K562 (cell line): Measurements from ENCODE around the gene SCFD1. TPM values are rescaled to one million over a fixed set of nuclear protein-coding genes. Genes with fewer than 3 reads are reported as not detected.

Experiments
- ATAC-seq: fragments of 200-7000 bp; cut with Tn5 transposase; 3 replicates; pipeline ENCODE4 v1.9.1; 2020; ENCODE audit warnings: moderate library complexity
- BruUV-seq: library from RNA; stranded (reverse); fragments of 400-500 nt; replicated peaks from 2 replicates; lab custom pipeline; 2021; lab: Mats Ljungman, UMichigan
- CTCF ChIA-PET: fragments of 300-600 bp; formaldehyde crosslinking; extraction: SDS; loops from one replicate; lab custom pipeline; 2021; ENCODE audit warnings: low intra/inter-chr PET ratio; lab: Yijun Ruan, JAX
- POLR2A ChIA-PET: fragments of 300-600, 350-650 bp; sonication (Branson Sonifier 250); formaldehyde crosslinking; extraction: SDS; loops from one replicate; lab custom pipeline; 2021; ENCODE audit warnings: antibody characterized with exemption, inconsistent platforms; lab: Yijun Ruan, JAX
- DNase-seq, 4 experiments: peaks; one replicate each; pipeline versions ENCODE4 v3.0.0 to v3.0.0-alpha.2; 2011 to 2018; ENCODE audit warnings: low spot score in 3 of 4, mixed read lengths in 3 of 4; ENCODE audit errors: extremely low read depth in 1 of 4
- FAIRE-seq: peaks from 2 replicates; lab custom pipeline; 2011; peaks lifted over from hg19 to GRCh38; lab: Jason Lieb, UNC
- H2AFZ ChIP-seq: 2 replicates; pipeline ENCODE4 v1.6.0; 2011; ENCODE audit warnings: low read depth, low read length, control low read depth, inconsistent platforms
- H3K27ac ChIP-seq: fragments of 200-600 bp; 3 replicates; pipeline ENCODE4 v1.8.0; 2011; ENCODE audit warnings: low read depth, mild to moderate bottlenecking, control low read depth, inconsistent platforms, low read length, moderate library complexity, mixed read lengths; ENCODE audit errors: extremely low read depth
- H3K27me3 ChIP-seq, 2 experiments: fragments of 300-600 bp in 1 of 2; 2 replicates in 1 of 2; 3 replicates in 1 of 2; pipeline versions ENCODE4 v1.6.0 to v1.8.0; 2011; ENCODE audit warnings: inconsistent platforms in 2 of 2, low read length in 2 of 2, mild to moderate bottlenecking in 1 of 2, mixed read lengths in 1 of 2, moderate library complexity in 1 of 2; ENCODE audit not compliant: control insufficient read depth in 2 of 2, insufficient read depth in 2 of 2
- H3K36me3 ChIP-seq: fragments of 300-600 bp; 3 replicates; pipeline ENCODE4 v1.8.0; 2011; ENCODE audit warnings: mild to moderate bottlenecking, low read length, inconsistent platforms; ENCODE audit not compliant: control insufficient read depth, insufficient read depth
- H3K4me1 ChIP-seq, 2 experiments: fragments of 200-600 bp in 1 of 2; replicated peaks in 1 of 2; 2 replicates in 1 of 2; 3 replicates in 1 of 2; pipeline versions ENCODE4 v1.5.1 to v1.8.0; 2011; ENCODE audit warnings: inconsistent platforms in 2 of 2, low read length in 2 of 2, mild to moderate bottlenecking in 1 of 2, mixed read lengths in 1 of 2, moderate library complexity in 1 of 2; ENCODE audit not compliant: control insufficient read depth in 2 of 2, insufficient read depth in 2 of 2
- H3K4me2 ChIP-seq: 2 replicates; pipeline ENCODE4 v1.6.1; 2011; ENCODE audit warnings: low read length, control low read depth, inconsistent platforms, mixed read lengths; ENCODE audit not compliant: insufficient read depth
- H3K4me3 ChIP-seq: fragments of 200-600 bp; sonication (generic), shearing (Covaris generic); 2 replicates; pipeline ENCODE4 v1.5.1; 2016; ENCODE audit warnings: control low read depth, inconsistent platforms
- H3K79me2 ChIP-seq: fragments of 200-600 bp; 3 replicates; pipeline ENCODE4 v1.8.0; 2011; ENCODE audit warnings: low read length, inconsistent platforms; ENCODE audit not compliant: control insufficient read depth, insufficient read depth
- H3K9ac ChIP-seq, 2 experiments: 2 replicates each; pipeline versions ENCODE4 v1.6.0 to v1.6.1; 2011; ENCODE audit warnings: low read depth in 2 of 2, low read length in 2 of 2, control low read depth in 1 of 2, inconsistent platforms in 1 of 2, mild to moderate bottlenecking in 1 of 2, mixed read lengths in 1 of 2; ENCODE audit not compliant: insufficient read depth in 1 of 2
- H3K9me1 ChIP-seq: one replicate; pipeline ENCODE4 v1.6.0; 2011; ENCODE audit warnings: inconsistent platforms, mild to moderate bottlenecking, low read length, moderate library complexity; ENCODE audit not compliant: control insufficient read depth, insufficient read depth
- H3K9me3 ChIP-seq: replicated peaks from 2 replicates; pipeline ENCODE4 v1.5.1; 2011; ENCODE audit warnings: low read depth, low read length, inconsistent platforms; ENCODE audit not compliant: control insufficient read depth, insufficient read depth
- H4K20me1 ChIP-seq: replicated peaks from 2 replicates; pipeline ENCODE4 v1.6.1; 2011; ENCODE audit warnings: low read length, inconsistent platforms, mixed read lengths; ENCODE audit not compliant: control insufficient read depth, insufficient read depth
- BCL6 ChIP-seq: fragments of 250-450 bp; sonication (Bioruptor Pico); IDR thresholded peaks from 2 replicates; pipeline ENCODE4 v1.4.0; 2020
- BRF2 ChIP-seq: IDR thresholded peaks from 3 replicates; pipeline ENCODE4 v1.6.1; 2011; ENCODE audit warnings: borderline replicate concordance, mild to moderate bottlenecking; ENCODE audit not compliant: insufficient read length, insufficient read depth
- CTBP1 ChIP-seq: fragments of 450-650 bp; IDR thresholded peaks from 2 replicates; pipeline ENCODE4 v1.6.1; 2016; ENCODE audit warnings: borderline replicate concordance
- CTCFL ChIP-seq: IDR thresholded peaks from 2 replicates; pipeline ENCODE4 v1.6.1; 2011; ENCODE audit warnings: borderline replicate concordance, low read depth, mild to moderate bottlenecking, moderate library complexity, low read length; ENCODE audit not compliant: insufficient read depth, poor library complexity, severe bottlenecking
- CXXC5 ChIP-seq: fragments of 250-450 bp; sonication (Bioruptor Pico); IDR thresholded peaks from 2 replicates; pipeline ENCODE4 v1.8.0; 2022; ENCODE audit warnings: inconsistent platforms, mild to moderate bottlenecking, moderate library complexity
- E2F5 ChIP-seq: sonication (generic); formaldehyde crosslinking; IDR thresholded peaks from 2 replicates; pipeline ENCODE4 v1.8.0; 2022; ENCODE audit warnings: mild to moderate bottlenecking, missing genetic modification reagents
- HCFC1 ChIP-seq: IDR thresholded peaks from 2 replicates; pipeline ENCODE4 v1.6.1; 2012; ENCODE audit warnings: low read depth, low read length, improper control_type of control experiment
- HSF4 ChIP-seq: fragments of 250-450 bp; sonication (Bioruptor Pico); IDR thresholded peaks from 2 replicates; pipeline ENCODE4 v2.1.2; 2022; ENCODE audit warnings: mild to moderate bottlenecking, moderate library complexity, borderline replicate concordance
- JUND ChIP-seq, 2 experiments: IDR thresholded peaks; 2 replicates in 1 of 2; 3 replicates in 1 of 2; pipeline ENCODE4 v1.6.1; 2011; ENCODE audit warnings: borderline replicate concordance in 2 of 2, low read depth in 2 of 2, low read length in 2 of 2, improper control_type of control experiment in 1 of 2, missing biosample characterization in 1 of 2, missing genetic modification characterization in 1 of 2, missing genetic modification reagents in 1 of 2
- POLR3G ChIP-seq: IDR thresholded peaks from 2 replicates; pipeline ENCODE4 v1.6.1; 2011; ENCODE audit not compliant: insufficient read length, insufficient replicate concordance; ENCODE audit errors: extremely low read depth
- ZBTB11 ChIP-seq, 3 experiments: fragments of 200-800 bp in 1 of 3; fragments of 250-450 bp in 1 of 3; fragments of 450-650 bp in 1 of 3; sonication (Bioruptor Pico) in 1 of 3; sonication (Bioruptor generic) in 1 of 3; formaldehyde crosslinking in 1 of 3; IDR thresholded peaks; 2 replicates each; pipeline versions ENCODE4 v1.6.1 to v1.8.0; 2016 to 2022; ENCODE audit warnings: mild to moderate bottlenecking in 2 of 3, missing genetic modification characterization in 2 of 3, missing compliant biosample characterization in 1 of 3, moderate library complexity in 1 of 3
- ZKSCAN1 ChIP-seq: fragments of 150-350 bp; IDR thresholded peaks from 2 replicates; pipeline ENCODE4 v1.6.1; 2016; ENCODE audit warnings: low read depth, low read length
- ZNF431 ChIP-seq: sonication (generic); formaldehyde crosslinking; IDR thresholded peaks from 2 replicates; pipeline ENCODE4 v1.8.0; 2022; ENCODE audit warnings: mild to moderate bottlenecking, missing genetic modification reagents
- ZNF695 ChIP-seq: fragments of 450-650 bp; formaldehyde crosslinking; IDR thresholded peaks from 2 replicates; pipeline ENCODE4 v1.4.0; 2020; ENCODE audit warnings: mild to moderate bottlenecking, moderate library complexity
- WGBS: fragments of 100-300 bp; shearing (Covaris generic); methylation state at CpG from one replicate; pipeline ENCODE4 v1.1.6; 2016; ENCODE audit warnings: low coverage, mixed read lengths; ENCODE audit not compliant: insufficient coverage; ENCODE audit errors: missing lambda C conversion rate; 5-methylcytosine and 5-hydroxymethylcytosine counted together
- in situ Hi-C: fragments of 300-500 bp; cut with MboI; formaldehyde crosslinking; loops from 4 replicates; pipeline ENCODE4 v1.15.0; 2018; ENCODE audit warnings: inconsistent platforms, mixed read lengths
- intact Hi-C: fragments of 100-400 bp; cut with micrococcal nuclease; formaldehyde crosslinking; loops from 2 replicates; pipeline ENCODE4 v1.14.2; 2022
- polyA plus RNA-seq, 8 experiments: library from polyadenylated mRNA; depleted of rRNA in 4 of 8; stranded (reverse) in 5 of 8; unstranded in 3 of 8; fragments of >200 nt; fragmentation: Nextera tagmentation in 2 of 8; fragmentation: Illumina TruSeq in 1 of 8; extraction: Ambion mirVana in 2 of 8; extraction: Trizol in 1 of 8; gene quantifications; 2 replicates each; pipeline versions ENCODE4 v1.2.1 to v1.2.3, GENCODE V29; 2011 to 2014; ENCODE audit warnings: inconsistent platforms in 1 of 8, missing spikeins in 1 of 8
- total RNA-seq, 7 experiments: library from RNA; depleted of rRNA in 6 of 7; stranded (reverse); fragments of >200 nt in 6 of 7; fragmentation: Illumina TruSeq in 2 of 7; extraction: Trizol in 2 of 7; gene quantifications; 2 replicates each; pipeline versions ENCODE4 v1.2.1 to v1.2.3, GENCODE V29; 2011 to 2021; ENCODE audit warnings: low replicate concordance in 1 of 7

The SCFD1 gene
- total and polyA plus RNA-seq, 9 of the 15 experiments (the other 6 are each of a cell fraction or from before 2014, with no cell fraction given) = 48.9 to 112 (median 75.2) TPM

GRCh38 chr14:30582376-30582775, 39.7 kb upstream of the SCFD1 start:
- DNase-seq (no peak), FAIRE-seq (no peak), ATAC-seq (no peak)
- Histone ChIP-seq H3K9me3 (0 out of 2 replicates have a peak, but pooled peaks cover 4% of the 10 kb centered on the region), H3K79me2 (peaks cover 94% of the 10 kb centered on the region), H3K27me3 (no peaks in the 10 kb centered on the region), H3K36me3 (peaks cover 26% of the 10 kb centered on the region), H4K20me1 (no peaks in the 10 kb centered on the region), H2AFZ (no peak overlapping the region), H3K9ac (no peak overlapping the region), H3K9me1 (no peaks in the 10 kb centered on the region), H3K4me3 (no peak overlapping the region), H3K4me1 (0 out of 5 replicates have a peak, but pooled peaks cover 0 to under 1% of the 10 kb centered on the region in 2 experiments), H3K27ac (no peak overlapping the region), H3K4me2 (no peak overlapping the region)
- POLR2A ChIA-PET = no interaction called here
- BruUV-seq = no TSS peak
- in situ Hi-C loops = no loop called here
- WGBS = 91% methylated on average over 1 of the region's 1 CpG
- intact Hi-C loops = no loop called here
- CTCF ChIA-PET = no interaction called here
- TF ChIP-seq BRF2 (no peak), CTCFL (no peak), ZBTB11 (CRISPR knock-in tag; IDR thresholded peaks at IDR 0.05) (no peak), ZNF431 (CRISPR knock-in tag) (no peak), JUND (IDR thresholded peaks at IDR 0.05; ENCODE audit: borderline replicate concordance, low read depth, low read length) (no peak), JUND (tag; IDR thresholded peaks at IDR 0.05; ENCODE audit: borderline replicate concordance, low read depth, low read length) (no peak), HCFC1 (no peak), ZNF695 (no peak), CXXC5 (CRISPR knock-in tag) (no peak), E2F5 (CRISPR knock-in tag) (no peak), CTBP1 (no peak), BCL6 (CRISPR knock-in tag) (no peak), HSF4 (no peak), POLR3G (no peak), ZKSCAN1 (no peak)
